NT2/D1 (cell line): ENCODE data around the gene MAGI1.

Experiments used
- SUZ12 ChIP-seq: IDR thresholded peaks from 2 replicates; pipeline ENCODE4 v1.6.1; 2011; ENCODE audit not compliant: insufficient read length, insufficient read depth; ENCODE audit errors: extremely low read depth
- YY1 ChIP-seq: IDR thresholded peaks from 2 replicates; pipeline ENCODE4 v1.6.1; 2011; ENCODE audit not compliant: insufficient read length, insufficient read depth
- ZNF274 ChIP-seq: IDR thresholded peaks from 2 replicates; pipeline ENCODE4 v1.6.1; 2011; ENCODE audit warnings: mild to moderate bottlenecking, low read depth, low read length

GRCh38 chr3:65362688-65363087 is 676.0 kb downstream of the MAGI1 start:
- TF ChIP-seq ZNF274: no peak
- no peak for TF ChIP-seq YY1
- no peak for TF ChIP-seq SUZ12
